SK-N-SH treated with all-trans-retinoic acid at 6 μM for 48 hours (cell line): Measurements from ENCODE around the gene TTC19.
"Not testable (repeated sequence)": the region's sequence is repeated elsewhere in the genome, so short reads cannot be mapped to it uniquely, and the experiment has no call there.

Experiments used
- ATAC-seq: fragments of 200-7000 bp; cut with Tn5 transposase; 3 replicates; pipeline ENCODE4 v1.9.1; 2020; ENCODE audit warnings: mild to moderate bottlenecking, moderate library complexity
- ARNTL ChIP-seq: fragments of 450-650 bp; formaldehyde crosslinking; IDR thresholded peaks from 2 replicates; pipeline ENCODE4 v1.5.0; 2020; ENCODE audit warnings: low read depth, mild to moderate bottlenecking, moderate library complexity, borderline replicate concordance
- BACH2 ChIP-seq: fragments of 250-450 bp; sonication (Bioruptor Pico); IDR thresholded peaks from 2 replicates; pipeline ENCODE4 v1.9.0; 2021; ENCODE audit warnings: mild to moderate bottlenecking, borderline replicate concordance
- ESRRG ChIP-seq: fragments of 250-450 bp; sonication (Bioruptor Pico); IDR thresholded peaks from 2 replicates; pipeline ENCODE4 v1.6.1; 2021; ENCODE audit warnings: mild to moderate bottlenecking
- GLIS3 ChIP-seq: fragments of 250-450 bp; sonication (Bioruptor Pico); IDR thresholded peaks from 2 replicates; pipeline ENCODE4 v1.5.0; 2020; ENCODE audit warnings: mild to moderate bottlenecking, moderate library complexity
- ISL1 ChIP-seq: fragments of 250-450 bp; sonication (Bioruptor Pico); IDR thresholded peaks from 2 replicates; pipeline ENCODE4 v2.1.2; 2022; ENCODE audit warnings: mild to moderate bottlenecking, moderate library complexity
- OSR1 ChIP-seq: fragments of 250-450 bp; sonication (Bioruptor Pico); IDR thresholded peaks from 2 replicates; pipeline ENCODE4 v1.8.0; 2022; ENCODE audit warnings: moderate library complexity, mild to moderate bottlenecking, inconsistent platforms
- PPARA ChIP-seq: fragments of 250-450 bp; sonication (Bioruptor Pico); IDR thresholded peaks from 2 replicates; pipeline ENCODE4 v1.5.0; 2020; ENCODE audit warnings: mild to moderate bottlenecking, borderline replicate concordance
- RARB ChIP-seq: fragments of 250-450 bp; sonication (Bioruptor Pico); IDR thresholded peaks from 2 replicates; pipeline ENCODE4 v1.8.0; 2021; ENCODE audit warnings: mild to moderate bottlenecking, moderate library complexity
- SNAI2 ChIP-seq: fragments of 250-450 bp; sonication (Bioruptor Pico); IDR thresholded peaks from 2 replicates; pipeline ENCODE4 v1.5.0; 2020; ENCODE audit warnings: mild to moderate bottlenecking, moderate library complexity
- TCF4 ChIP-seq: fragments of 250-450 bp; sonication (Bioruptor Pico); IDR thresholded peaks from 2 replicates; pipeline ENCODE4 v1.8.0; 2021; ENCODE audit warnings: mild to moderate bottlenecking, moderate library complexity, borderline replicate concordance
- TOX ChIP-seq: fragments of 250-450 bp; sonication (Bioruptor Pico); IDR thresholded peaks from 2 replicates; pipeline ENCODE4 v1.8.0; 2021; ENCODE audit warnings: mild to moderate bottlenecking, moderate library complexity, borderline replicate concordance
- ZC3H10 ChIP-seq: fragments of 250-450 bp; sonication (Bioruptor Pico); IDR thresholded peaks from 2 replicates; pipeline ENCODE4 v1.5.1; 2021; ENCODE audit warnings: mild to moderate bottlenecking, moderate library complexity
- ZFP3 ChIP-seq: fragments of 250-450 bp; sonication (Bioruptor Pico); IDR thresholded peaks from 2 replicates; pipeline ENCODE4 v1.5.0; 2020; ENCODE audit warnings: mild to moderate bottlenecking, moderate library complexity
- ZFP30 ChIP-seq: fragments of 450-650 bp; formaldehyde crosslinking; IDR thresholded peaks from 2 replicates; pipeline ENCODE4 v1.5.0; 2022; ENCODE audit warnings: mild to moderate bottlenecking, moderate library complexity
- ZNF565 ChIP-seq: fragments of 450-650 bp; formaldehyde crosslinking; conservative IDR thresholded peaks from 2 replicates; pipeline ENCODE4 v1.5.0; 2020; ENCODE audit warnings: low read depth, mild to moderate bottlenecking, moderate library complexity
- ZNF8 ChIP-seq: fragments of 450-650 bp; formaldehyde crosslinking; IDR thresholded peaks from 2 replicates; pipeline ENCODE4 v1.5.0; 2020; ENCODE audit warnings: mild to moderate bottlenecking, moderate library complexity
- TF ChIP-seq, protein P1 (sequence below): fragments of 250-450 bp; sonication (Bioruptor Pico); IDR thresholded peaks from 2 replicates; pipeline ENCODE4 v1.5.1; 2021; ENCODE audit warnings: mild to moderate bottlenecking, moderate library complexity
- TF ChIP-seq, protein P2 (sequence below): fragments of 250-450 bp; sonication (Bioruptor Pico); IDR thresholded peaks from 2 replicates; pipeline ENCODE4 v1.5.0; 2020; ENCODE audit warnings: mild to moderate bottlenecking, moderate library complexity
- TF ChIP-seq, protein P3 (sequence below): fragments of 250-450 bp; sonication (Bioruptor Pico); IDR thresholded peaks from 2 replicates; pipeline ENCODE4 v1.5.1; 2020; ENCODE audit warnings: low read depth, mild to moderate bottlenecking, moderate library complexity
- TF ChIP-seq, protein P4 (sequence below): fragments of 250-450 bp; sonication (Bioruptor Pico); IDR thresholded peaks from 2 replicates; pipeline ENCODE4 v1.8.0; 2021; ENCODE audit warnings: low read depth, mild to moderate bottlenecking, moderate library complexity, borderline replicate concordance

TTC19 gene

DNA sequence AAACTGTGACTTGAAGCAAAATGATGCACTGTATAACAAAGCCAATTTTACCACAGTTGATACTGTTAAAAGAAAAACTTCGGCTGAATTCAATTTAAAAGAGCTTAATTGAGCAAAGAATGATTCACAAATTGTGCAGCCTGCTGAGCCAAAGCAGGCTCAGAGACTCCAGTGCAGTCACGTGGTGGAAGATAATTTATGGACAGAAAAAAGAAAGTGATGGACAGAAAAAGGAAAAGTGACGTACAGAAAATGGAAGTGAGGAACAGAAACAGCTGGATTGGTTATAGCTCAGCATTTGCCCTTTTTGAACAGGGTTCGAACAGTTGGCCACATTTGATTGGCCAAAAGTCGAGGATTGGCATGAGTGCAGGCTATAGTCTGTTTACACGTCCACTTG is 25.8 kb upstream of the TTC19 start (continued):
- TF ChIP-seq, protein P1, sequence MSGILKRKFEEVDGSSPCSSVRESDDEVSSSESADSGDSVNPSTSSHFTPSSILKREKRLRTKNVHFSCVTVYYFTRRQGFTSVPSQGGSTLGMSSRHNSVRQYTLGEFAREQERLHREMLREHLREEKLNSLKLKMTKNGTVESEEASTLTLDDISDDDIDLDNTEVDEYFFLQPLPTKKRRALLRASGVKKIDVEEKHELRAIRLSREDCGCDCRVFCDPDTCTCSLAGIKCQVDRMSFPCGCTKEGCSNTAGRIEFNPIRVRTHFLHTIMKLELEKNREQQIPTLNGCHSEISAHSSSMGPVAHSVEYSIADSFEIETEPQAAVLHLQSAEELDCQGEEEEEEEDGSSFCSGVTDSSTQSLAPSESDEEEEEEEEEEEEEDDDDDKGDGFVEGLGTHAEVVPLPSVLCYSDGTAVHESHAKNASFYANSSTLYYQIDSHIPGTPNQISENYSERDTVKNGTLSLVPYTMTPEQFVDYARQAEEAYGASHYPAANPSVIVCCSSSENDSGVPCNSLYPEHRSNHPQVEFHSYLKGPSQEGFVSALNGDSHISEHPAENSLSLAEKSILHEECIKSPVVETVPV (CRISPR knock-in tag): no peak
- TF ChIP-seq ZNF565 (CRISPR knock-in tag): no peak
- TF ChIP-seq BACH2: no peak
- no peak for TF ChIP-seq ZC3H10 (CRISPR knock-in tag)
- no peak for TF ChIP-seq ZNF8 (CRISPR knock-in tag)
- no peak for TF ChIP-seq RARB (CRISPR knock-in tag)
- TF ChIP-seq, all 23 proteins: peak for 0

- ATAC-seq: no peak
- TF ChIP-seq PPARA (CRISPR knock-in tag): no peak
- TF ChIP-seq ZC3H10 (CRISPR knock-in tag): no peak
- no peak for TF ChIP-seq BACH2
- TF ChIP-seq ARNTL: no peak
- TF ChIP-seq SNAI2 (CRISPR knock-in tag): no peak
- TF ChIP-seq, protein P2, sequence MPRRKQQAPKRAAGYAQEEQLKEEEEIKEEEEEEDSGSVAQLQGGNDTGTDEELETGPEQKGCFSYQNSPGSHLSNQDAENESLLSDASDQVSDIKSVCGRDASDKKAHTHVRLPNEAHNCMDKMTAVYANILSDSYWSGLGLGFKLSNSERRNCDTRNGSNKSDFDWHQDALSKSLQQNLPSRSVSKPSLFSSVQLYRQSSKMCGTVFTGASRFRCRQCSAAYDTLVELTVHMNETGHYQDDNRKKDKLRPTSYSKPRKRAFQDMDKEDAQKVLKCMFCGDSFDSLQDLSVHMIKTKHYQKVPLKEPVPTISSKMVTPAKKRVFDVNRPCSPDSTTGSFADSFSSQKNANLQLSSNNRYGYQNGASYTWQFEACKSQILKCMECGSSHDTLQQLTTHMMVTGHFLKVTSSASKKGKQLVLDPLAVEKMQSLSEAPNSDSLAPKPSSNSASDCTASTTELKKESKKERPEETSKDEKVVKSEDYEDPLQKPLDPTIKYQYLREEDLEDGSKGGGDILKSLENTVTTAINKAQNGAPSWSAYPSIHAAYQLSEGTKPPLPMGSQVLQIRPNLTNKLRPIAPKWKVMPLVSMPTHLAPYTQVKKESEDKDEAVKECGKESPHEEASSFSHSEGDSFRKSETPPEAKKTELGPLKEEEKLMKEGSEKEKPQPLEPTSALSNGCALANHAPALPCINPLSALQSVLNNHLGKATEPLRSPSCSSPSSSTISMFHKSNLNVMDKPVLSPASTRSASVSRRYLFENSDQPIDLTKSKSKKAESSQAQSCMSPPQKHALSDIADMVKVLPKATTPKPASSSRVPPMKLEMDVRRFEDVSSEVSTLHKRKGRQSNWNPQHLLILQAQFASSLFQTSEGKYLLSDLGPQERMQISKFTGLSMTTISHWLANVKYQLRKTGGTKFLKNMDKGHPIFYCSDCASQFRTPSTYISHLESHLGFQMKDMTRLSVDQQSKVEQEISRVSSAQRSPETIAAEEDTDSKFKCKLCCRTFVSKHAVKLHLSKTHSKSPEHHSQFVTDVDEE (CRISPR knock-in tag): no peak
- no peak for TF ChIP-seq ZNF8 (CRISPR knock-in tag)
Measured at GRCh38 chr17:15977894-15978293, 21.7 kb upstream of the TTC19 start.

GRCh38 chr17:15978606-15979005 is 21.0 kb upstream of the TTC19 start:
- ATAC-seq: no peak
- TF ChIP-seq, protein P3, sequence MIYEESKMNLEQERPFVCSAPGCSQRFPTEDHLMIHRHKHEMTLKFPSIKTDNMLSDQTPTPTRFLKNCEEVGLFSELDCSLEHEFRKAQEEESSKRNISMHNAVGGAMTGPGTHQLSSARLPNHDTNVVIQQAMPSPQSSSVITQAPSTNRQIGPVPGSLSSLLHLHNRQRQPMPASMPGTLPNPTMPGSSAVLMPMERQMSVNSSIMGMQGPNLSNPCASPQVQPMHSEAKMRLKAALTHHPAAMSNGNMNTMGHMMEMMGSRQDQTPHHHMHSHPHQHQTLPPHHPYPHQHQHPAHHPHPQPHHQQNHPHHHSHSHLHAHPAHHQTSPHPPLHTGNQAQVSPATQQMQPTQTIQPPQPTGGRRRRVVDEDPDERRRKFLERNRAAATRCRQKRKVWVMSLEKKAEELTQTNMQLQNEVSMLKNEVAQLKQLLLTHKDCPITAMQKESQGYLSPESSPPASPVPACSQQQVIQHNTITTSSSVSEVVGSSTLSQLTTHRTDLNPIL (CRISPR knock-in tag): no peak
- TF ChIP-seq RARB (CRISPR knock-in tag) (no peak), ZNF8 (CRISPR knock-in tag) (no peak), ARNTL (no peak), PPARA (CRISPR knock-in tag) (no peak), GLIS3 (CRISPR knock-in tag) (no peak), BACH2 (no peak), ISL1 (no peak), SNAI2 (CRISPR knock-in tag) (no peak), OSR1 (CRISPR knock-in tag) (no peak), ZFP30 (CRISPR knock-in tag) (no peak), TCF4 (CRISPR knock-in tag) (no peak), ESRRG (CRISPR knock-in tag) (no peak), ZC3H10 (CRISPR knock-in tag) (no peak), TOX (no peak), ZFP3 (CRISPR knock-in tag) (no peak), ZNF565 (CRISPR knock-in tag) (no peak)
- TF ChIP-seq, protein P4, sequence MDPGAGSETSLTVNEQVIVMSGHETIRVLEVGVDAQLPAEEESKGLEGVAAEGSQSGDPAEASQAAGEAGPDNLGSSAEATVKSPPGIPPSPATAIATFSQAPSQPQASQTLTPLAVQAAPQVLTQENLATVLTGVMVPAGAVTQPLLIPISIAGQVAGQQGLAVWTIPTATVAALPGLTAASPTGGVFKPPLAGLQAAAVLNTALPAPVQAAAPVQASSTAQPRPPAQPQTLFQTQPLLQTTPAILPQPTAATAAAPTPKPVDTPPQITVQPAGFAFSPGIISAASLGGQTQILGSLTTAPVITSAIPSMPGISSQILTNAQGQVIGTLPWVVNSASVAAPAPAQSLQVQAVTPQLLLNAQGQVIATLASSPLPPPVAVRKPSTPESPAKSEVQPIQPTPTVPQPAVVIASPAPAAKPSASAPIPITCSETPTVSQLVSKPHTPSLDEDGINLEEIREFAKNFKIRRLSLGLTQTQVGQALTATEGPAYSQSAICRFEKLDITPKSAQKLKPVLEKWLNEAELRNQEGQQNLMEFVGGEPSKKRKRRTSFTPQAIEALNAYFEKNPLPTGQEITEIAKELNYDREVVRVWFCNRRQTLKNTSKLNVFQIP: no peak
- TF ChIP-seq, protein P1 (CRISPR knock-in tag): no peak
- TF ChIP-seq, protein P2 (CRISPR knock-in tag): no peak
- TF ChIP-seq, all 23 proteins: peak for 0

- not testable (repeated sequence) for ATAC-seq
Measured at GRCh38 chr17:15979013-15979412, 20.6 kb upstream of the TTC19 start.
